HG02678 (cell line): ENCODE data around the gene RILPL1.
"Not testable (repeated sequence)": the region's sequence is repeated elsewhere in the genome, so short reads cannot be mapped to it uniquely, and the experiment has no call there.

ENCODE experiments used
- ATAC-seq: cut with Tn5 transposase; IDR thresholded peaks from one replicate; pipeline ENCODE4 v1.9.1; 2021; ENCODE audit warnings: mild to moderate bottlenecking, moderate library complexity; ENCODE audit not compliant: unreplicated experiment

Gene RILPL1

GRCh38 chr12:123498126-123498825, 35.2 kb downstream of the RILPL1 start:
- ATAC-seq, result no peak

- no peak for ATAC-seq
Observed at GRCh38 chr12:123497065-123497464, 36.5 kb downstream of the RILPL1 start.

- ATAC-seq, result no peak
Observed at GRCh38 chr12:123494124-123494851, 39.2 kb downstream of the RILPL1 start.

GRCh38 chr12:123492339-123493039, 41.0 kb downstream of the RILPL1 start:
- ATAC-seq, result not testable (repeated sequence)

- no peak for ATAC-seq
Observed at GRCh38 chr12:123491481-123491880, 42.0 kb downstream of the RILPL1 start.

GRCh38 chr12:123491056-123491455, 42.5 kb downstream of the RILPL1 start:
- no peak for ATAC-seq

GRCh38 chr12:123490089-123490488, 43.4 kb downstream of the RILPL1 start:
- no peak for ATAC-seq

GRCh38 chr12:123489580-123489979, 43.9 kb downstream of the RILPL1 start:
- no peak for ATAC-seq

GRCh38 chr12:123488539-123489230, 44.8 kb downstream of the RILPL1 start:
- no peak for ATAC-seq

GRCh38 chr12:123487428-123487827, 46.1 kb downstream of the RILPL1 start:
- ATAC-seq, result no peak

GRCh38 chr12:123485756-123486155, 47.8 kb downstream of the RILPL1 start:
- ATAC-seq, result no peak

- ATAC-seq, result no peak
Observed at GRCh38 chr12:123483602-123484248, 49.8 kb downstream of the RILPL1 start.

GRCh38 chr12:123482876-123483275, 50.6 kb downstream of the RILPL1 start:
- no peak for ATAC-seq

GRCh38 chr12:123481251-123481650, 52.3 kb downstream of the RILPL1 start:
- ATAC-seq, result not testable (repeated sequence)

- ATAC-seq, result no peak
Observed at GRCh38 chr12:123479442-123480180, 53.9 kb downstream of the RILPL1 start.

GRCh38 chr12:123478762-123479161, 54.8 kb downstream of the RILPL1 start:
- ATAC-seq, result no peak

- ATAC-seq, result no peak
Observed at GRCh38 chr12:123478069-123478468, 55.5 kb downstream of the RILPL1 start.

- no peak for ATAC-seq
Observed at GRCh38 chr12:123475246-123475703, 58.2 kb downstream of the RILPL1 start.

- ATAC-seq, result no peak
Observed at GRCh38 chr12:123474485-123475245, 58.9 kb downstream of the RILPL1 start.
